COLO668 (cell line): ENCODE data around the gene NT5E.
A peak's percentile ranks its signal among the peaks of the same experiment; 100 is the strongest.

Source experiments
- DNase-seq: peaks from one replicate; lab custom pipeline; 2025; ENCODE audit not compliant: unreplicated experiment; lab: John Stamatoyannopoulos, UW

The NT5E gene

GRCh38 chr6:85459224-85459901 lies 9.5 kb downstream of the NT5E start:
- DNase-seq: no peak

GRCh38 chr6:85460154-85460920 lies 10.5 kb downstream of the NT5E start:
- DNase-seq: no peak

GRCh38 chr6:85460921-85461797 lies 11.3 kb downstream of the NT5E start:
- DNase-seq: no peak

- DNase-seq: no peak
Measured at GRCh38 chr6:85461798-85462170, 11.9 kb downstream of the NT5E start.

GRCh38 chr6:85462673-85463072 lies 12.8 kb downstream of the NT5E start:
- DNase-seq: no peak

- DNase-seq: no peak
Measured at GRCh38 chr6:85463621-85464259, 13.9 kb downstream of the NT5E start.

GRCh38 chr6:85464260-85464644 lies 14.4 kb downstream of the NT5E start:
- DNase-seq: no peak

- DNase-seq: no peak
Measured at GRCh38 chr6:85464722-85465150, 14.9 kb downstream of the NT5E start.

- DNase-seq: no peak
Measured at GRCh38 chr6:85465762-85466161, 15.9 kb downstream of the NT5E start.

- no peak for DNase-seq
Measured at GRCh38 chr6:85468326-85468725, 18.4 kb downstream of the NT5E start.

GRCh38 chr6:85469276-85470022 lies 19.6 kb downstream of the NT5E start:
- DNase-seq: no peak

- DNase-seq: no peak
Measured at GRCh38 chr6:85470023-85470410, 20.1 kb downstream of the NT5E start.

- DNase-seq: no peak
Measured at GRCh38 chr6:85472744-85473143, 22.9 kb downstream of the NT5E start.

- DNase-seq: no peak
Measured at GRCh38 chr6:85473748-85474147, 23.9 kb downstream of the NT5E start.

- no peak for DNase-seq
Measured at GRCh38 chr6:85476532-85476931, 26.6 kb downstream of the NT5E start.

GRCh38 chr6:85479208-85479607 lies 29.3 kb downstream of the NT5E start:
- no peak for DNase-seq

- DNase-seq: no peak
Measured at GRCh38 chr6:85482206-85482904, 32.5 kb downstream of the NT5E start.

- DNase-seq: peak; percentile 63
Measured at GRCh38 chr6:85482905-85483700, 33.2 kb downstream of the NT5E start.

- no peak for DNase-seq
Measured at GRCh38 chr6:85483846-85484245, 34.0 kb downstream of the NT5E start.
